ENCODE measurements around the gene PTBP3.

- TF ChIP-seq CTCF (conservative IDR thresholded peaks at IDR 0.05; ENCODE audit: low read depth, low read length) (no peak), EZH2 (IDR thresholded peaks at IDR 0.05; ENCODE audit: borderline replicate concordance, low read depth, low read length, poor library complexity, severe bottlenecking) (no peak)
Observed at GRCh38 chr9:112241491-112241890, 91.9 kb downstream of the PTBP3 start.
